Caco-2 (cell line): ENCODE data around the gene TESMIN. TPM values are rescaled to one million over a fixed set of nuclear protein-coding genes. Genes with fewer than 3 reads are reported as not detected.

Source experiments
- BruUV-seq: library from RNA; stranded (reverse); fragments of 400-500 nt; replicated peaks from 2 replicates; lab custom pipeline; 2021; lab: Mats Ljungman, UMichigan
- CTCF ChIA-PET: fragments of 300-600 bp; sonication (Branson Sonifier 250); formaldehyde crosslinking; loops from one replicate; lab custom pipeline; 2022; ENCODE audit warnings: antibody characterized with exemption; lab: Charles Lee
- POLR2A ChIA-PET: fragments of 300-600 bp; sonication (Branson Sonifier 250); formaldehyde crosslinking; loops from one replicate; lab custom pipeline; 2022; ENCODE audit warnings: antibody characterized with exemption; lab: Charles Lee
- DNase-seq, 2 experiments: peaks; one replicate each; pipeline versions ENCODE4 v3.0.0 to v3.0.0-alpha.2; 2020 to 2022
- H3K27me3 ChIP-seq: replicated peaks from 2 replicates; pipeline ENCODE4 v1.6.0; 2011; ENCODE audit warnings: low read length; ENCODE audit not compliant: control insufficient read depth, insufficient read depth
- H3K36me3 ChIP-seq: 2 replicates; pipeline ENCODE4 v1.5.1; 2011; ENCODE audit warnings: low read length; ENCODE audit not compliant: control insufficient read depth, insufficient read depth
- H3K4me1 ChIP-seq: fragments of 250-450 bp; sonication (Bioruptor Pico); 2 replicates; pipeline ENCODE4 v1.5.1; 2020; ENCODE audit warnings: mild to moderate bottlenecking
- H3K4me3 ChIP-seq: 2 replicates; pipeline ENCODE4 v1.5.1; 2011; ENCODE audit warnings: low read depth, mild to moderate bottlenecking, control low read depth, low read length
- H3K9me3 ChIP-seq: fragments of 250-450 bp; sonication (Bioruptor Pico); 2 replicates; pipeline ENCODE4 v1.5.1; 2020; ENCODE audit warnings: mild to moderate bottlenecking, moderate library complexity
- H3K27ac Mint-ChIP-seq: one replicate; pipeline ENCODE4 v1.8.0; 2022; ENCODE audit warnings: mixed read lengths; ENCODE audit not compliant: unreplicated experiment
- H3K27me3 Mint-ChIP-seq: one replicate; pipeline ENCODE4 v1.8.0; 2022; ENCODE audit warnings: mixed read lengths; ENCODE audit not compliant: insufficient read depth, unreplicated experiment
- H3K36me3 Mint-ChIP-seq: one replicate; pipeline ENCODE4 v1.8.0; 2022; ENCODE audit warnings: mild to moderate bottlenecking, mixed read lengths; ENCODE audit not compliant: insufficient read depth, unreplicated experiment
- H3K4me1 Mint-ChIP-seq: one replicate; pipeline ENCODE4 v1.8.0; 2022; ENCODE audit warnings: low read depth, mixed read lengths; ENCODE audit not compliant: unreplicated experiment
- H3K4me3 Mint-ChIP-seq: one replicate; pipeline ENCODE4 v1.8.0; 2022; ENCODE audit warnings: mild to moderate bottlenecking, moderate library complexity, mixed read lengths; ENCODE audit not compliant: unreplicated experiment
- H3K9me3 Mint-ChIP-seq: one replicate; pipeline ENCODE4 v1.8.0; 2022; ENCODE audit warnings: mixed read lengths; ENCODE audit not compliant: unreplicated experiment
- CTCF ChIP-seq, 2 experiments: fragments of 200-600 bp in 1 of 2; IDR thresholded peaks; 1 replicate in 1 of 2; 2 replicates in 1 of 2; pipeline versions ENCODE4 v1.5.1 to v1.8.0; 2011 to 2022; ENCODE audit warnings: antibody characterized with exemption in 1 of 2, control low read depth in 1 of 2, inconsistent platforms in 1 of 2, low read depth in 1 of 2, low read length in 1 of 2, mild to moderate bottlenecking in 1 of 2, moderate library complexity in 1 of 2; ENCODE audit not compliant: insufficient read depth in 1 of 2, severe bottlenecking in 1 of 2, unreplicated experiment in 1 of 2
- intact Hi-C: fragments of 100-400 bp; cut with micrococcal nuclease; formaldehyde crosslinking; loops from one replicate; pipeline ENCODE4 v1.10.0; 2022; ENCODE audit not compliant: unreplicated experiment
- total RNA-seq: library from RNA; stranded (reverse); gene quantifications from 2 replicates; pipeline ENCODE4 v1.2.3, GENCODE V29; 2022

TESMIN gene
- total RNA-seq, 1 experiment from 2014 or later = 26.2 TPM

DNA sequence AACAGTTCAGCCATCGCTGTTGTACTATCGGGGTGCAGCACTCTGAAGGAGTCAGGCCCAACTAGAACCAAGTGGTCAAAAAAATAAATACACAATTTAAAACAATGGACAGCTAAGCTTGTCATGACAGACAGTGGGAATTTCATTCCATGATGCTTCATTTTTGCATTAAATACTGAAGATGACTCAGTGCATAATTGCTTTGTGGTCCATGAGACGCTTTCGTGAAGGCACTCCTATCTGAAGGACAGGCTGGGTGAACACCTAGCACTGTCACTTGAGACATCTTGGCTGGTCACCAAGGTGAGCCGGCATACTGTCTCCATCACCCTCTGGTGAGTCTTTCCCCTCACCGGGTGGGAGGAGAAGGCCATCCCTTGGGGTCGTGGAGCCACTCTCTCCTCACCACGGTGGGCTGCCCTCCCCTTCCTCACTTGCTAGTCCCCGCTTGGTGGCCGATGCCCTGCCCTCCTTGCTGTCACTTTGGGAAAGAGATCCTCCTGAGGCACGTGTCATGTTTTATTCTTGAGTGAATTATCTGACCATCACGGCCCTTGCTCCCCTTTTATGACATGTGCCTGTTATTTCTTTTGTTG lies 4.9 kb upstream of the TESMIN start:
- ChIA-PET CTCF (interaction anchor here (0.7 kb wide), 2 partner anchors 109 to 123 kb away, joined by 6 read pairs; no protein-coding TSS in a partner anchor), POLR2A (no interaction called here)
- Histone ChIP-seq H3K4me1 (0 out of 2 replicates have a peak, but pooled peaks cover 3% of the 10 kb centered on the region), H3K36me3 (no peaks in the 10 kb centered on the region), H3K9me3 (no peaks in the 10 kb centered on the region), H3K27me3 (no peaks in the 10 kb centered on the region), H3K4me3 (no peak overlapping the region)
- Mint-ChIP-seq H3K27me3 (peaks cover 9% of the 10 kb centered on the region), H3K4me3 (no peak overlapping the region), H3K9me3 (no peaks in the 10 kb centered on the region), H3K27ac (no peak overlapping the region), H3K36me3 (peaks cover 12% of the 10 kb centered on the region), H3K4me1 (peaks cover 12% of the 10 kb centered on the region)
- BruUV-seq = no TSS peak
- intact Hi-C loops = no loop called here
- DNase-seq = no peak
- TF ChIP-seq CTCF (IDR thresholded peaks at IDR 0.05; ENCODE audit: insufficient read depth in 1 of 2, low read depth in 1 of 2, low read length in 1 of 2, severe bottlenecking in 1 of 2, unreplicated experiment in 1 of 2) = no peak

DNA sequence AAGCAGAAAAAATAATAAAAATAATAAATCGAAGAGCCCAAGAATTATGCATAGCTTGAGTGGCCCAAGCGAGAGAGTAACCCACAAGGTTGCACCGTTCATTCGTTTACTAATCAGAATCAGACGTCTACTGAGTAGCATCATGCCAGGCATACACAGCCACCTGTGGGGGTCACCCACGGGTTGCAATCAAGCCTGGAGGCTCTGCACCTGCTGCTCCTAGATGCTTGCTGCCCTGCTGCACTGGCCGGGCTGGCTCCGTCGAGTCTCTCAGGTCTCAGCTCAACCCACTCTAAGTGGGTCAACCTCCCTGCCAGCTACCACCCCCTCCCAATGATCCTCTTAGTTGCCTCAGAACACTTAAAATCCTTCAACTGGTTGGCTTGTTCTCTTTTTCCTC lies 2.0 kb upstream of the TESMIN start:
- POLR2A ChIA-PET = interaction anchor here (0.6 kb wide), 1 partner anchor 63 kb away, joined by 3 read pairs; no protein-coding TSS in a partner anchor
- peak overlapping the region; percentile 17 for H3K4me3 Mint-ChIP-seq

GRCh38 chr11:68751004-68751325 lies 355 bp downstream of the TESMIN start:
- H3K27me3 Mint-ChIP-seq = peaks cover 5% of the 10 kb centered on the region
- H3K4me1 ChIP-seq = peaks cover 7% of the 10 kb centered on the region; the same call in 1 of the 2 replicates
- H3K9me3 ChIP-seq = no peaks in the 10 kb centered on the region
- BruUV-seq = no TSS peak
- intact Hi-C loops = loop anchor here (5.0 kb wide), 1 partner anchor 91 kb away; the partner anchor contains the start of gene CPT1A
- peak overlapping the region; percentile 72 for H3K4me3 Mint-ChIP-seq
- peak in 1 of 2 experiments; percentile 66 for DNase-seq
- H3K36me3 ChIP-seq = no peaks in the 10 kb centered on the region
- no peak overlapping the region for H3K27ac Mint-ChIP-seq
- H3K4me3 ChIP-seq = peak overlapping the region; percentile 67
- no peaks in the 10 kb centered on the region for H3K9me3 Mint-ChIP-seq
- no peaks in the 10 kb centered on the region for H3K27me3 ChIP-seq
- peaks cover 25% of the 10 kb centered on the region for H3K4me1 Mint-ChIP-seq
- ChIA-PET CTCF (no interaction called here), POLR2A (no interaction called here)
- TF ChIP-seq CTCF (IDR thresholded peaks at IDR 0.05; ENCODE audit: insufficient read depth in 1 of 2, low read depth in 1 of 2, low read length in 1 of 2, severe bottlenecking in 1 of 2, unreplicated experiment in 1 of 2) = no peak
- H3K36me3 Mint-ChIP-seq = peaks cover 15% of the 10 kb centered on the region

More for the DNA sequence above, 2.0 kb upstream of the TESMIN start:
- peaks cover 12% of the 10 kb centered on the region for H3K36me3 Mint-ChIP-seq
- no peaks in the 10 kb centered on the region for H3K9me3 ChIP-seq
- no peak for TF ChIP-seq CTCF (IDR thresholded peaks at IDR 0.05; ENCODE audit: insufficient read depth in 1 of 2, low read depth in 1 of 2, low read length in 1 of 2, severe bottlenecking in 1 of 2, unreplicated experiment in 1 of 2)
- peak in 1 of 2 experiments; percentile 56 for DNase-seq
- CTCF ChIA-PET = interaction anchor here (0.8 kb wide), 1 partner anchor 90 kb away, joined by 3 read pairs; no protein-coding TSS in a partner anchor
- H3K4me1 ChIP-seq = peaks cover 7% of the 10 kb centered on the region; the same call in 1 of the 2 replicates
- H3K4me1 Mint-ChIP-seq = peaks cover 25% of the 10 kb centered on the region
- H3K9me3 Mint-ChIP-seq = no peaks in the 10 kb centered on the region
- H3K27ac Mint-ChIP-seq = no peak overlapping the region
- H3K36me3 ChIP-seq = no peaks in the 10 kb centered on the region
- intact Hi-C loops = loop anchor here (5.0 kb wide), 1 partner anchor 89 kb away; the partner anchor contains the start of gene CPT1A
- no peak overlapping the region for H3K4me3 ChIP-seq
- no TSS peak for BruUV-seq
- H3K27me3 Mint-ChIP-seq = peaks cover 9% of the 10 kb centered on the region
- H3K27me3 ChIP-seq = no peaks in the 10 kb centered on the region
